HUES6 (cell line): ENCODE measurements around the gene ERCC6L2.

Source experiments
- H3K27ac ChIP-seq: 2 replicates; pipeline ENCODE4 v1.7.0; 2013; ENCODE audit warnings: low read depth, mild to moderate bottlenecking, low read length, inconsistent platforms
- H3K27me3 ChIP-seq: 2 replicates; pipeline ENCODE4 v1.6.1; 2013; ENCODE audit warnings: low read length; ENCODE audit not compliant: control insufficient read depth, insufficient read depth
- H3K36me3 ChIP-seq: 2 replicates; pipeline ENCODE4 v1.6.1; 2013; ENCODE audit warnings: low read length; ENCODE audit not compliant: control insufficient read depth, insufficient read depth
- H3K4me1 ChIP-seq: 2 replicates; pipeline ENCODE4 v1.6.1; 2013; ENCODE audit warnings: low read length; ENCODE audit not compliant: control insufficient read depth, insufficient read depth
- H3K4me3 ChIP-seq: 2 replicates; pipeline ENCODE4 v1.5.1; 2013; ENCODE audit warnings: low read depth, low read length
- H3K9ac ChIP-seq: one replicate; pipeline ENCODE4 v1.6.1; 2013; ENCODE audit warnings: mild to moderate bottlenecking, low read length
- H3K9me3 ChIP-seq: 2 replicates; pipeline ENCODE4 v1.6.1; 2013; ENCODE audit warnings: low read depth, low read length; ENCODE audit not compliant: control insufficient read depth, insufficient read depth

Gene ERCC6L2

DNA sequence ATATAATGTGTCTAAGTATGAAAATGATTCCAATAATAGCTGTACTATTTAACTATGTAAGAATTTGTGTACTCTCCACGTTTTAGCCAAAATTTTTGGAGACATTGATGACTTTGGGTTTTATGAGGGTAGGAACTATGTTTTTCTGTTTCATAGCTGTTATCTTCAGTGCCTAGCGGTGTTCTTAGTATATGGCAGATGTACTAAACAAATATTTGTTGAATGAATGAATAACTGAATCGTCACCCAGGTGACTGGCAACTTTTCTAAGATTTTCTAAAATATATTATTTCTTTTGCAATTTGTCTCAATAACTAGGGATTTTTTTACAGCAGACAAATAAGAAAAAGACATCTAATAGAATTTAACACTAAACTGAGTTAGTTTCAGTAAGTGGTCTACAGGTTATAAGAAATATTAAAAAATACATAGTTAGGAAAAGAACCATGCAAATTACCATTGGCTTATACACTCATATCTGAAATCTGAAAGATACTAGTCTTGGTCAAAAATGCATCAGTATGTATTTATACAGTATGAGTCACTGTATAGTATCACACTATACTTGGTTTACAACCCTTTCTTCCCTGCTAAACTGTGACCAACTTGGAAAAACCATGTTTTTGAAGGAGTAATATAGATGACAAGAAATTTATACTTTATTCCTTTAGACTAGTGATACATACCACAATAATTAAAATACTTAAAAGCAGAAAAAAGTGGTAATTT lies 10.5 kb upstream of the ERCC6L2 start:
- Histone ChIP-seq H3K27ac (no peak overlapping the region), H3K36me3 (no peaks in the 10 kb centered on the region), H3K4me1 (no peaks in the 10 kb centered on the region), H3K9ac (no peak overlapping the region), H3K4me3 (no peak overlapping the region), H3K9me3 (peaks cover 8% of the 10 kb centered on the region; the same call in 1 of the 2 replicates), H3K27me3 (no peaks in the 10 kb centered on the region)

DNA sequence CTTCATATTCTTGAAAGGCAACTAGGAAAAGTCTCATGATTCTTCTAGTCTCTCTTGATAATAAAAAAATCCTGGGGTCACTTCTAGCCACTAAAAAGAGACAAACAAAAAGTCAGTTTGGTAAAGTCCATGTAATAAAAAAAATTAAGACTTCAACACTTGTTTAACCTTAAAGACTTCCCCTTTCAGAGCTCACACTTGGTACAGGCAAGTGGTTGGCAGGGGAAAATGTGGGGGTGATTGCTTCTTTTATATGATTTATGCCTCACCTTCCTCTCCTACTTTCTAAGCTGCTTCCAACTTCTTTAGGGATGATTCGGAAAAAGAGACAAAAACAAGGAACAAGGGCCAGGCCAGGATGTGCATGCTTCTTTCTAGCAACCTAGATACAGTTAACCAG lies 5.1 kb upstream of the ERCC6L2 start:
- Histone ChIP-seq H3K27me3 (no peaks in the 10 kb centered on the region), H3K4me1 (no peaks in the 10 kb centered on the region), H3K27ac (no peak overlapping the region), H3K36me3 (no peaks in the 10 kb centered on the region), H3K9me3 (no peaks in the 10 kb centered on the region), H3K9ac (no peak overlapping the region), H3K4me3 (no peak overlapping the region)

DNA sequence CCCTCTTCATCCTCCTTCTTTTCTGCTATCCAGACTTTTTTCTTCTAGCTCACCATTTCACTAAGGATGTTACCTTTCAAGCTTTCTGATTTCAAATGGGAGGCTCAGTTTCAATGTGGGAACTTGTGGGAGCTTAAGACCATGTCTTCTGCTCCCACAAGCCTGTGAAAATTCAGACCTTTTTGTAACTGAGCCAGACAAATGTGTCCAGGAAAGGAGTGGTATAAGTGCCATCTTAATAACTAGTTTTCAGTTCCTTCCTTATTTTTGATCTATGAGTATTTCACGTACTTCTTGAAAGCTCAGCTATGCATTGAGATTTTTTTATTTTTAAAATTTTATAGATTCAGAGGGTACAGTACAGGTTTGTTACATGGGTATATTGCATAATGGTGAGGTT lies 4.6 kb upstream of the ERCC6L2 start:
- Histone ChIP-seq H3K4me1 (no peaks in the 10 kb centered on the region), H3K36me3 (no peaks in the 10 kb centered on the region), H3K27me3 (no peaks in the 10 kb centered on the region), H3K4me3 (no peak overlapping the region), H3K9me3 (no peaks in the 10 kb centered on the region), H3K9ac (no peak overlapping the region), H3K27ac (no peak overlapping the region)

- H3K4me3 ChIP-seq, result no peak overlapping the region
- H3K9ac ChIP-seq, result no peak overlapping the region
- H3K27ac ChIP-seq, result peak overlapping the region; percentile 97; the same call in 1 of the 2 replicates
- H3K27me3 ChIP-seq, result no peaks in the 10 kb centered on the region
- no peaks in the 10 kb centered on the region for H3K36me3 ChIP-seq
- no peaks in the 10 kb centered on the region for H3K9me3 ChIP-seq
- H3K4me1 ChIP-seq, result no peaks in the 10 kb centered on the region; the same call in 1 of the 2 replicates
Observed at GRCh38 chr9:95874303-95874988, 1.0 kb upstream of the ERCC6L2 start.

DNA sequence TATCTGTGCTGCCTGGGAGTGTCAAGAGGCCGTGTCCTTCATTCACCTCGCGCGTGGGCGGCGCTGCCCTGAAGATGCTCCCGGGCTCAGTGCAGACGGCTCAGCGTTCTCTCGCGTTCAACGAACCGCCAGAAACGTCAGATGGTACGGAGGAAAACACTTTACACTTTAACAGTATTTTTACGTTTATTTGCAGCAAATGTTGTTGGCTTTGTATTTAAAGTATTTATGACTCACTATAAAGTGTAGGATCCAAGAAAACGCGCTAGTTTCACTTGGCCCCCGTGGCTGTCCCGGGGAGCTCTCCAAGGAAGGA lies 544 bp upstream of the ERCC6L2 start:
- Histone ChIP-seq H3K4me3 (no peak overlapping the region), H3K9ac (no peak overlapping the region), H3K27ac (peak overlapping the region; percentile 97), H3K27me3 (no peaks in the 10 kb centered on the region), H3K36me3 (no peaks in the 10 kb centered on the region), H3K9me3 (no peaks in the 10 kb centered on the region), H3K4me1 (no peaks in the 10 kb centered on the region; the same call in 1 of the 2 replicates)

DNA sequence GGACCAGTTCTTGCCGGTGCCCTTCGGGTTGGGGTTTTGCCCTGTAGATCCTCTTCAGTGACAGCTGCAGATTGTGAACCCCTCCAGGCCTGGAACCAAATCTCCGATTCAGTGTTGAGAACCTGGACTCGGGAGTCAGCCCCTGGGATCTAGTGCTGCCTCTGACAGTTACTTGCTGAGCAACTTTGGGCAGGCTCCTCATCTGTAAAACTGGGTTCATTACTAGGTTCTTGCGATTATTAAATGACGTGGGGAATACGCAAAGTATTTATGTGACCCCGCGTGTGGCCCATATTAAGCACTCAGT lies 600 bp downstream of the ERCC6L2 start:
- H3K4me3 ChIP-seq, result no peak overlapping the region
- H3K9ac ChIP-seq, result no peak overlapping the region
- H3K36me3 ChIP-seq, result peaks cover 1% of the 10 kb centered on the region; the same call in 1 of the 2 replicates
- H3K9me3 ChIP-seq, result no peaks in the 10 kb centered on the region
- no peaks in the 10 kb centered on the region; the same call in 1 of the 2 replicates for H3K4me1 ChIP-seq
- peak overlapping the region; percentile 97 for H3K27ac ChIP-seq
- no peaks in the 10 kb centered on the region for H3K27me3 ChIP-seq

DNA sequence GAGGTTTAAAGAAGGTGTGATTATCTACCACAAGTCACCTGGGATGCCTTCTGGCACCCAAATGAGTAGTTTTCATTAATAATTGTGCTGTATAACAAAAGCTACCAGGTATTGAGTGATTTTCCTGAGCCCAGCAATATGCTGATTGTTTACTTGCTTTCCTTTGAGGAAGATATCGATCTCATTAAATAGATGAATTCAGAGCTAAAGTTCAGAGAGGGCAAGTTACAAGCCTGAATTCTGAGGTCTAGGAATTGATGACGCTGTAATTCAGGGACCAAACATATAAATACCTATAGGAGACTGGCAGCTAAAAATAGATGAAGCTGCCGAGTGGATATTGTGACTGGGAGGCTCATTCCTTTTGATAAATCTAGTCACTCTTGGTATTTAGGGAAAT lies 1.1 kb downstream of the ERCC6L2 start:
- H3K9ac ChIP-seq, result no peak overlapping the region
- no peaks in the 10 kb centered on the region for H3K9me3 ChIP-seq
- peaks cover 7% of the 10 kb centered on the region; the same call in 1 of the 2 replicates for H3K36me3 ChIP-seq
- no peak overlapping the region for H3K4me3 ChIP-seq
- H3K27me3 ChIP-seq, result no peaks in the 10 kb centered on the region
- peak overlapping the region; percentile 97; the same call in 1 of the 2 replicates for H3K27ac ChIP-seq
- no peaks in the 10 kb centered on the region; the same call in 1 of the 2 replicates for H3K4me1 ChIP-seq

DNA sequence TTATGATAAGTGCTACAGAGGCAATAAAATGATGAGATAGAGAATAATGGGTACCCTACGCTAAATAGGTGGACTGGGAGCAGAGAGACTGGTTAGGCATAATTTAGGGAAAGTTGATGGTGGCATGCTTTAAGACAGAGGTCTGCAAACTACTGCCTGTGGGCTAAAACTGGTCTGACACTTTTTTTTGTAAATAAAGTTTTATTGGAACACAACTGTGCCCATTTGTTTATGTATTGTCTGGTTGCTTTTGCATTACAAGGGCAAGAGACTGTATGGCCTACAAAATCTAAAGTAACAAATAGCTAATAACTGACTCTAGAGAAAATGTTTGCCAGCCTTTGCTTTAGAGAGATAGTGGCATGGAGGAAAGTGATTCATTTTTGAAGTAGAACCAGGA lies 2.5 kb downstream of the ERCC6L2 start:
- Histone ChIP-seq H3K4me1 (no peaks in the 10 kb centered on the region; the same call in 1 of the 2 replicates), H3K9me3 (no peaks in the 10 kb centered on the region), H3K4me3 (no peak overlapping the region), H3K27ac (no peak overlapping the region), H3K36me3 (peaks cover 19% of the 10 kb centered on the region), H3K27me3 (no peaks in the 10 kb centered on the region), H3K9ac (no peak overlapping the region)

DNA sequence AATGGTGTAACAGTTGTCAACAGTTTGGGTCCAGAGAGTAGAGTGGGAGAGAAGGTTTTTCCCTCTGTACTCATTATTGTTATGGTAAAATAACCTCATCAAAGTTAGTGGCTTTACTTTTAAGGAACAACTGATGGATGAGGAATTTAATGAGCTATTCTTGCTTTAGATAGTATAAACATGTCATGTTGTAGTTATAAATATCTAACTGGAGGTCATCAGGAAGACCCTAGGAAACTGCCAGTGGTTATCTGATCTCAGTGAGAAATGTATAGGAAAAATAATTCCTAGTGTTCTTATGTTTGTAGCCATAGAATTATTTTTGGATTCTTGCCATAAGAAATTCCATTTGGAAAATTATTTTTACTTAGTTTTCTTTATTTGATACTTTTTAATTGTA lies 4.1 kb downstream of the ERCC6L2 start:
- no peaks in the 10 kb centered on the region for H3K9me3 ChIP-seq
- H3K4me3 ChIP-seq, result no peak overlapping the region
- no peak overlapping the region for H3K27ac ChIP-seq
- no peaks in the 10 kb centered on the region; the same call in 1 of the 2 replicates for H3K4me1 ChIP-seq
- H3K36me3 ChIP-seq, result peaks cover 28% of the 10 kb centered on the region
- no peak overlapping the region for H3K9ac ChIP-seq
- H3K27me3 ChIP-seq, result no peaks in the 10 kb centered on the region

- Histone ChIP-seq H3K27me3 (no peaks in the 10 kb centered on the region), H3K4me3 (no peak overlapping the region), H3K27ac (no peak overlapping the region), H3K36me3 (peaks cover 29% of the 10 kb centered on the region), H3K4me1 (no peaks in the 10 kb centered on the region; the same call in 1 of the 2 replicates), H3K9me3 (no peaks in the 10 kb centered on the region), H3K9ac (no peak overlapping the region)
Observed at GRCh38 chr9:95880021-95880690, 4.7 kb downstream of the ERCC6L2 start.

DNA sequence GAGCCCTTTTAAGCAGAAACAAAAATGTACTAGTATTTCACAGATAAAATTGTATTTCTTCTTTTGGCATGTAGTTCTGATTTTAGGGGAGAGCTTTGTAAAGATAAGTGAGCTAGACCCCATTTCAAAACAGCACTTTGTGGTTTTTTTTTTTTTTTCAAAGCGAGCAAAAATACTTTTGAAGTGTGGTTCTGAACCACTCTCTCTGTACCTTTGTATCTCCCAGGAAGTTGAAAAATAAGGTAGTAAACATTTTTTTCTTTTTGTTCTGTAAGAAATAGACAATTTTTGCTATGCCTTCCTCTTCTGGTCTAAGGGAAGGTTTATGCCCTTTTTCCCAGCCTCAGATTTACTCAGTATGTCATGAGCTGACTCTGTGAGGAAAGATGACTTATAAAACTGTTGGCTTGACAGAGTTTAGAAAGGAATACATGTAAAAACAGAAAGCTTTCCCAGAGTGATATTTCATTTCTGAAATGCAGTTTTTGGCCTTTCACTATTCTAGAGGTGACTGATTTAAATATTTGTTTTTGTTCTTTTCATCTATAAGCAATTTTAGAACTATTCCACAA lies 12.5 kb downstream of the ERCC6L2 start:
- Histone ChIP-seq H3K4me1 (no peaks in the 10 kb centered on the region), H3K36me3 (peaks cover 18% of the 10 kb centered on the region), H3K4me3 (no peak overlapping the region), H3K27ac (no peak overlapping the region), H3K9ac (no peak overlapping the region), H3K9me3 (no peaks in the 10 kb centered on the region), H3K27me3 (no peaks in the 10 kb centered on the region)
